Measurements from ENCODE around the gene NXPE2.

NXPE2 gene

GRCh38 chr11:114746013-114746412 is 67.7 kb downstream of the NXPE2 start:
- no peak for DNase-seq

Data from CD4-positive, alpha-beta T cell treated with Interleukin-17A for 1 hour (primary cell).